Upper lobe of left lung (tissue), 6 donors: ENCODE results near the gene NGEF. TPM values are rescaled to one million over a fixed set of nuclear protein-coding genes. Genes with fewer than 3 reads are reported as not detected.

Experiments used
- ATAC-seq, 2 donors: fragments of 200-7000 bp; cut with Tn5 transposase; one replicate each; pipeline ENCODE4 v1.9.1; 2022; ENCODE audit warnings: mild to moderate bottlenecking in 2 of 2, moderate library complexity in 2 of 2; ENCODE audit not compliant: low FRiP score in 2 of 2
- DNase-seq, 2 donors: peaks; one replicate each; pipeline ENCODE4 v3.0.0-alpha.2; 2019 to 2020
- H3K27ac ChIP-seq, 4 donors: fragments of 200-600 bp; sonication (generic); one replicate each; pipeline ENCODE4 v1.5.1; 2016 to 2019
- H3K27me3 ChIP-seq, 4 donors: fragments of 200-600 bp; sonication (generic); one replicate each; pipeline ENCODE4 v1.5.1; 2017 to 2019
- H3K36me3 ChIP-seq, 4 donors: fragments of 200-600 bp; sonication (generic); one replicate each; pipeline ENCODE4 v1.5.1; 2016 to 2019
- H3K4me1 ChIP-seq, 4 donors: fragments of 200-600 bp; sonication (generic); one replicate each; pipeline ENCODE4 v1.5.1; 2018 to 2019
- H3K4me3 ChIP-seq, 4 donors: fragments of 200-600 bp; sonication (generic); one replicate each; pipeline ENCODE4 v1.5.1; 2017 to 2019; ENCODE audit warnings: mild to moderate bottlenecking in 2 of 4, moderate library complexity in 1 of 4
- H3K9me3 ChIP-seq, 4 donors: fragments of 200-600 bp; sonication (generic); one replicate each; pipeline ENCODE4 v1.5.1; 2018 to 2019
- CTCF ChIP-seq, 6 experiments: fragments of 450-650 bp in 4 of 6; fragments of 200-600 bp in 2 of 6; sonication (generic) in 2 of 6; IDR thresholded peaks; one replicate each; pipeline ENCODE4 v1.5.1; 2016 to 2019; ENCODE audit warnings: antibody characterized with exemption in 6 of 6
- EP300 ChIP-seq, 4 donors: sonication (generic); formaldehyde crosslinking; IDR thresholded peaks; one replicate each; pipeline ENCODE4 v1.5.1; 2017; ENCODE audit warnings: antibody characterized with exemption in 4 of 4, control low read depth in 2 of 4
- POLR2A ChIP-seq, 4 donors: fragments of 450-650 bp; IDR thresholded peaks; one replicate each; pipeline ENCODE4 v1.5.1; 2016 to 2017; ENCODE audit warnings: antibody characterized with exemption in 4 of 4, mild to moderate bottlenecking in 2 of 4
- POLR2AphosphoS5 ChIP-seq, 2 donors: sonication (generic); formaldehyde crosslinking; IDR thresholded peaks; one replicate each; pipeline ENCODE4 v1.5.1; 2017; ENCODE audit warnings: antibody characterized with exemption in 2 of 2
- WGBS, 2 donors: methylation state at CpG; one replicate each; pipeline ENCODE4 v1.1.5; 2017 to 2018; 5-methylcytosine and 5-hydroxymethylcytosine counted together
- total RNA-seq, 6 donors: library from RNA; depleted of rRNA in 4 of 6; stranded (reverse); fragments of >200 nt in 4 of 6; gene quantifications; one replicate each; pipeline versions ENCODE4 v1.1.0 to v1.2.1, GENCODE V29; 2016 to 2021
- donor health status: DM: no; HTN: no; CAD: no; lungs with moderate emphysema.
- donor health status: DM: no; HTN: yes; CAD: no; lungs with severe emphysema.

The NGEF gene
- total RNA-seq, 6 donors from 2014 or later: 0.29 to 6.3 (median 0.98) TPM; not detected in 1

- TF ChIP-seq CTCF (IDR thresholded peaks at IDR 0.05) (no peak), EP300 (IDR thresholded peaks at IDR 0.05) (no peak), POLR2A (IDR thresholded peaks at IDR 0.05) (no peak), POLR2AphosphoS5 (IDR thresholded peaks at IDR 0.05) (no peak)
Observed at GRCh38 chr2:233009661-233010060, 3.4 kb downstream of the NGEF start.

GRCh38 chr2:233007739-233008138 lies 5.3 kb downstream of the NGEF start:
- Histone ChIP-seq H3K4me3 (no peak overlapping the region), H3K27me3 (no peaks in the 10 kb centered on the region), H3K27ac (no peak overlapping the region), H3K4me1 (peaks cover 0 to 8% (median 5%) of the 10 kb centered on the region in 4 donors), H3K36me3 (no peaks in the 10 kb centered on the region), H3K9me3 (no peaks in the 10 kb centered on the region)
- DNase-seq (no peak), ATAC-seq (no peak)
- 64 to 68% methylated on average over 3 of the region's 3 CpGs for WGBS, 2 donors
- no peak for TF ChIP-seq EP300 (IDR thresholded peaks at IDR 0.05)
- TF ChIP-seq POLR2A (IDR thresholded peaks at IDR 0.05): no peak
- TF ChIP-seq CTCF (IDR thresholded peaks at IDR 0.05): no peak
- no peak for TF ChIP-seq POLR2AphosphoS5 (IDR thresholded peaks at IDR 0.05)

More at GRCh38 chr2:233009661-233010060, 3.4 kb downstream of the NGEF start:
- H3K27ac ChIP-seq: no peak overlapping the region
- 95 to 97% methylated on average over 3 of the region's 3 CpGs for WGBS, 2 donors
- DNase-seq: no peak
- no peaks in the 10 kb centered on the region for H3K9me3 ChIP-seq
- no peaks in the 10 kb centered on the region for H3K27me3 ChIP-seq
- no peak overlapping the region for H3K4me3 ChIP-seq
- peaks cover 0 to 12% (median 6%) of the 10 kb centered on the region in 4 donors for H3K4me1 ChIP-seq
- no peak for ATAC-seq
- H3K36me3 ChIP-seq: no peaks in the 10 kb centered on the region

GRCh38 chr2:233007270-233007669 lies 5.8 kb downstream of the NGEF start:
- Histone ChIP-seq H3K9me3 (no peaks in the 10 kb centered on the region), H3K4me3 (no peak overlapping the region), H3K27ac (no peak overlapping the region), H3K4me1 (peaks cover 0 to 4% (median 3%) of the 10 kb centered on the region in 4 donors), H3K27me3 (no peaks in the 10 kb centered on the region), H3K36me3 (no peaks in the 10 kb centered on the region)
- ATAC-seq (no peak), DNase-seq (no peak)
- WGBS, 2 donors: 89 to 94% methylated on average over 7 of the region's 7 CpGs
- no peak for TF ChIP-seq EP300 (IDR thresholded peaks at IDR 0.05)

DNA sequence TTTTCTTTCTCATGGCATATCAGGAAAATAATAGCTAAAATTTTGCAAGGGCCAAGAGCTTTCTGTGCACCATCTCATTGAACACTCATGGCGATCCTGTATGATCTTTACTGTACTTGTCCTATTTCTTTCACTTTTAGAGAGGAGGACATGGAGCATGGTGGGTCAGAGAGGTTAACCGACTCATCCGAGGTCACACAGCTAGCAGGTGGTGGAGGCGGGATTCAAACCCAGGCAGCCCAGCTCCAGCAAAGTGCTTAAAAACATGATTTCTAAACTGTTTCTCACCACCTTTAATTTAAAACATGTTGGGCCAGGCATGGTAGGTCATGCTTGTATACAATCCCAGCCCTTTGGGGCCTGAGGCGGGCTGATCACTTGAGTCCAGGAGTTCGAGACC lies 6.4 kb downstream of the NGEF start:
- Histone ChIP-seq H3K36me3 (no peaks in the 10 kb centered on the region), H3K9me3 (no peaks in the 10 kb centered on the region), H3K4me1 (no peaks in the 10 kb centered on the region), H3K27ac (no peak overlapping the region), H3K27me3 (no peaks in the 10 kb centered on the region), H3K4me3 (no peak overlapping the region)
- 92 to 94% methylated on average over 6 of the region's 6 CpGs for WGBS, 2 donors
- TF ChIP-seq EP300 (IDR thresholded peaks at IDR 0.05) (no peak), POLR2AphosphoS5 (IDR thresholded peaks at IDR 0.05) (no peak)
- DNase-seq: no peak
- no peak for ATAC-seq

DNA sequence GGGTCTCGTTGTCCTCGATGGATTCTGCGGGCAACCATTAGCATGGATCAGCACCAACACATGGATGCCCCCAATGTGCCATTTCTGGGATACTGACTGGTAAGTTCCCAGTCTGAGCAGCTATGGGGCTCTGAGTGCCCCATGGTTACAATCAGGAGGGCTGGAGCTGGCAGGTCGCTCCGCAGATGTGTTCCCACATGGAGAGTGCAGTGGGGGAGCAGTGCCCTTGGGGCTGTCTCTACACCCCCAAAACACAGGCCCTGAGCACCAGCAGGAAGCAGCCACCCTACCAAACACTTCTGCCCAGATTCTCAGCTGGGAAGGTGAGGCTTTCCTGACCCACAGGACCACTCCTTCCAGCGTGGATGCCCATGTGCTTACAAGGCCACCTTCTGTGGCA lies 8.0 kb downstream of the NGEF start:
- no peaks in the 10 kb centered on the region for H3K4me1 ChIP-seq
- DNase-seq (no peak), ATAC-seq (no peak)
- H3K27me3 ChIP-seq: no peaks in the 10 kb centered on the region
- TF ChIP-seq POLR2A (IDR thresholded peaks at IDR 0.05): no peak
- TF ChIP-seq EP300 (IDR thresholded peaks at IDR 0.05): no peak
- no peak for TF ChIP-seq CTCF (IDR thresholded peaks at IDR 0.05)
- no peak for TF ChIP-seq POLR2AphosphoS5 (IDR thresholded peaks at IDR 0.05)
- H3K9me3 ChIP-seq: no peaks in the 10 kb centered on the region
- 85 to 89% methylated on average over 4 to 6 of the region's 6 CpGs for WGBS, 2 donors
- H3K27ac ChIP-seq: no peak overlapping the region
- H3K36me3 ChIP-seq: no peaks in the 10 kb centered on the region
- H3K4me3 ChIP-seq: no peak overlapping the region
